ENCODE measurements around the gene CDK9. TPM values are rescaled to one million over a fixed set of nuclear protein-coding genes. Genes with fewer than 3 reads are reported as not detected.

The CDK9 gene
- polyA plus RNA-seq, 3 donors: 24.9 to 139 (median 26.4) TPM

- no peak overlapping the region for H3K4me2 ChIP-seq (replicated peaks; ENCODE audit: extremely low read depth, low read length, poor library complexity, severe bottlenecking)
- peak overlapping the region in 1 of 7 donors; percentile 54 for H3K27ac Mint-ChIP-seq
- H2AFZ ChIP-seq (ENCODE audit: insufficient read depth, low read depth, low read length, poor library complexity, severe bottlenecking): no peak overlapping the region
- H3K4me3 ChIP-seq (replicated peaks in 1 of 3; ENCODE audit: low read depth in 2 of 3, low read length in 3 of 3): no peak overlapping the region
- no peaks in the 10 kb centered on the region for H4K20me1 ChIP-seq (ENCODE audit: insufficient read depth, low read length)
- WGBS (ENCODE audit: insufficient coverage): 98% methylated on average over 6 of the region's 8 CpGs
- H3K9me3 Mint-ChIP-seq: no peaks in the 10 kb centered on the region
- H3K4me1 Mint-ChIP-seq: no peaks in the 10 kb centered on the region
- H3K9ac ChIP-seq (ENCODE audit: insufficient read depth, low read length, poor library complexity, severe bottlenecking): no peak overlapping the region
- no peaks in the 10 kb centered on the region for H3K9me3 ChIP-seq (replicated peaks in 1 of 2; ENCODE audit: control insufficient read depth in 1 of 2, insufficient read depth in 1 of 2, low read length in 2 of 2)
- H3K79me2 ChIP-seq (ENCODE audit: insufficient read depth, low read length): no peaks in the 10 kb centered on the region
- H3K4me1 ChIP-seq (ENCODE audit: control insufficient read depth in 1 of 2, insufficient read depth in 2 of 2, low read length in 2 of 2): no peaks in the 10 kb centered on the region
- H3K27me3 Mint-ChIP-seq (ENCODE audit: low read depth in 3 of 3): peaks cover 0 to 4% (median 1%) of the 10 kb centered on the region in 3 donors
- peak overlapping the region in 1 of 2 donors; percentile 4 for H3K27ac ChIP-seq (ENCODE audit: low read depth in 1 of 2, low read length in 2 of 2)
- peak overlapping the region in 1 of 2 donors; percentile 6 for H3K4me3 Mint-ChIP-seq
- TF ChIP-seq CTCF (IDR thresholded peaks at IDR 0.05): no peak
- peaks cover 57 to 65% of the 10 kb centered on the region in 2 donors for H3K36me3 Mint-ChIP-seq
- H3K27me3 ChIP-seq (ENCODE audit: control insufficient read depth in 2 of 2, insufficient read depth in 2 of 2, low read length in 2 of 2): no peaks in the 10 kb centered on the region
- H3K36me3 ChIP-seq (replicated peaks in 1 of 2; ENCODE audit: control insufficient read depth in 1 of 2, insufficient read depth in 2 of 2, low read length in 2 of 2): peaks cover 70 to 78% of the 10 kb centered on the region in 2 donors
- DNase-seq: no peak
- intact Hi-C loops (cut with micrococcal nuclease): no loop called here
These were observed 30.9 kb downstream of the CDK9 start for GRCh38 chr9:127816728-127817127.

GRCh38 chr9:127817881-127818434 is 32.1 kb downstream of the CDK9 start:
- Histone ChIP-seq H3K4me3 (replicated peaks in 1 of 3; ENCODE audit: low read depth in 2 of 3, low read length in 3 of 3) (no peak overlapping the region), H3K36me3 (replicated peaks in 1 of 2; ENCODE audit: control insufficient read depth in 1 of 2, insufficient read depth in 2 of 2, low read length in 2 of 2) (peaks cover 65 to 73% of the 10 kb centered on the region in 2 donors), H4K20me1 (ENCODE audit: insufficient read depth, low read length) (no peaks in the 10 kb centered on the region), H3K9ac (ENCODE audit: insufficient read depth, low read length, poor library complexity, severe bottlenecking) (no peak overlapping the region), H3K27ac (ENCODE audit: low read depth in 1 of 2, low read length in 2 of 2) (no peak overlapping the region), H2AFZ (ENCODE audit: insufficient read depth, low read depth, low read length, poor library complexity, severe bottlenecking) (no peak overlapping the region), H3K4me1 (ENCODE audit: control insufficient read depth in 1 of 2, insufficient read depth in 2 of 2, low read length in 2 of 2) (no peaks in the 10 kb centered on the region), H3K9me3 (replicated peaks in 1 of 2; ENCODE audit: control insufficient read depth in 1 of 2, insufficient read depth in 1 of 2, low read length in 2 of 2) (no peaks in the 10 kb centered on the region), H3K79me2 (ENCODE audit: insufficient read depth, low read length) (no peaks in the 10 kb centered on the region), H3K27me3 (ENCODE audit: control insufficient read depth in 2 of 2, insufficient read depth in 2 of 2, low read length in 2 of 2) (no peaks in the 10 kb centered on the region), H3K4me2 (replicated peaks; ENCODE audit: extremely low read depth, low read length, poor library complexity, severe bottlenecking) (no peak overlapping the region)
- intact Hi-C loops (cut with micrococcal nuclease): no loop called here
- H3K36me3 Mint-ChIP-seq: peaks cover 48 to 58% of the 10 kb centered on the region in 2 donors
- 80% methylated on average over 8 of the region's 17 CpGs for WGBS (ENCODE audit: insufficient coverage)
- no peaks in the 10 kb centered on the region for H3K4me1 Mint-ChIP-seq
- H3K27ac Mint-ChIP-seq: peak overlapping the region in 3 of 7 donors; percentile 38 to 67 (median 59)
- DNase-seq: no peak
- TF ChIP-seq CTCF (IDR thresholded peaks at IDR 0.05): no peak
- no peak overlapping the region for H3K4me3 Mint-ChIP-seq
- no peaks in the 10 kb centered on the region for H3K9me3 Mint-ChIP-seq
- peaks cover 0 to 2% (median 1%) of the 10 kb centered on the region in 3 donors for H3K27me3 Mint-ChIP-seq (ENCODE audit: low read depth in 3 of 3)
